B cell (primary cell): ENCODE results near the gene PRCC. TPM values are rescaled to one million over a fixed set of nuclear protein-coding genes. Genes with fewer than 3 reads are reported as not detected.
A peak's percentile ranks its signal among the peaks of the same experiment; 100 is the strongest.

Experiments used
- ATAC-seq: fragments of 200-7000 bp; cut with Tn5 transposase; one replicate; pipeline ENCODE4 v1.10.0; 2021; ENCODE audit warnings: low read depth, mild to moderate bottlenecking, moderate number of reproducible peaks, moderate library complexity
- CTCF ChIA-PET: fragments of 350-600 bp; sonication (Branson Sonifier 250); formaldehyde crosslinking; loops from one replicate; lab custom pipeline; 2021; ENCODE audit warnings: antibody characterized with exemption, inconsistent platforms; lab: Charles Lee
- POLR2A ChIA-PET: fragments of 350-600 bp; sonication (Branson Sonifier 250); formaldehyde crosslinking; loops from one replicate; lab custom pipeline; 2021; ENCODE audit warnings: antibody characterized with exemption; lab: Charles Lee
- DNase-seq: peaks from one replicate; pipeline ENCODE4 v3.0.0; 2013
- H2AFZ ChIP-seq: 2 replicates; pipeline ENCODE4 v1.6.1; 2012; ENCODE audit warnings: mild to moderate bottlenecking, low read depth, low read length; ENCODE audit not compliant: insufficient read depth, poor library complexity, severe bottlenecking
- H3K27ac ChIP-seq, 2 donors: 1 replicate in 1 of 2; 2 replicates in 1 of 2; pipeline ENCODE4 v1.5.1; 2012 to 2013; ENCODE audit warnings: low read length in 2 of 2, mild to moderate bottlenecking in 2 of 2, moderate library complexity in 1 of 2
- H3K27me3 ChIP-seq, 4 experiments: fragments of 200-600 bp in 1 of 4; sonication (generic) in 1 of 4; replicated peaks in 1 of 4; 1 replicate in 2 of 4; 2 replicates in 2 of 4; pipeline versions ENCODE4 v1.6.1 to v1.7.0; 2013 to 2016; ENCODE audit warnings: low read length in 3 of 4, mild to moderate bottlenecking in 2 of 4, mixed read lengths in 1 of 4, moderate library complexity in 1 of 4; ENCODE audit not compliant: insufficient read depth in 4 of 4, control insufficient read depth in 3 of 4; ENCODE audit errors: control extremely low read depth in 1 of 4
- H3K36me3 ChIP-seq, 2 experiments: replicated peaks in 1 of 2; 1 replicate in 1 of 2; 2 replicates in 1 of 2; pipeline versions ENCODE4 v1.6.1 to v1.7.1; 2013; ENCODE audit warnings: low read length in 1 of 2; ENCODE audit not compliant: insufficient read depth in 2 of 2, control insufficient read depth in 1 of 2; ENCODE audit errors: control extremely low read depth in 1 of 2, extremely low read depth in 1 of 2
- H3K4me1 ChIP-seq, 2 donors: fragments of 200-600 bp in 1 of 2; sonication (generic) in 1 of 2; 1 replicate in 1 of 2; 2 replicates in 1 of 2; pipeline versions ENCODE4 v1.5.1 to v1.6.1; 2013 to 2017; ENCODE audit warnings: low read length in 2 of 2; ENCODE audit not compliant: control insufficient read depth in 2 of 2, insufficient read depth in 2 of 2
- H3K4me2 ChIP-seq: replicated peaks from 2 replicates; pipeline ENCODE3; 2012; ENCODE audit warnings: mild to moderate bottlenecking, low read depth, low read length; ENCODE audit not compliant: poor library complexity, severe bottlenecking
- H3K4me3 ChIP-seq, 5 experiments: fragments of 200-600 bp in 1 of 5; sonication (generic) in 1 of 5; 1 replicate in 3 of 5; 2 replicates in 2 of 5; pipeline versions ENCODE4 v1.5.1 to v1.7.0; 2011 to 2016; ENCODE audit warnings: low read length in 4 of 5, mild to moderate bottlenecking in 4 of 5, low read depth in 2 of 5, control low read depth in 1 of 5, moderate library complexity in 1 of 5; ENCODE audit not compliant: insufficient read depth in 1 of 5; ENCODE audit errors: control extremely low read depth in 1 of 5, extremely low read depth in 1 of 5
- H3K79me2 ChIP-seq: fragments of 200-600 bp; sonication (generic); one replicate; pipeline ENCODE4 v1.6.0; 2016; ENCODE audit warnings: low read length; ENCODE audit not compliant: control insufficient read depth, insufficient read depth
- H3K9ac ChIP-seq: fragments of 200-600 bp; sonication (generic); 2 replicates; pipeline ENCODE4 v1.6.1; 2017; ENCODE audit warnings: mild to moderate bottlenecking, low read length, moderate library complexity
- H3K9me3 ChIP-seq, 3 donors: one replicate each; pipeline versions ENCODE4 v1.6.1 to v1.7.1; 2013; ENCODE audit warnings: low read length in 2 of 3; ENCODE audit not compliant: control insufficient read depth in 2 of 3, insufficient read depth in 1 of 3; ENCODE audit errors: control extremely low read depth in 1 of 3
- H4K20me1 ChIP-seq: 2 replicates; pipeline ENCODE4 v1.6.0; 2012; ENCODE audit warnings: mild to moderate bottlenecking, low read length; ENCODE audit not compliant: insufficient read depth, control insufficient read depth, poor library complexity, severe bottlenecking
- H3K27ac Mint-ChIP-seq: one replicate; pipeline ENCODE4 v1.8.0; 2021; ENCODE audit warnings: mixed read lengths
- H3K27me3 Mint-ChIP-seq: one replicate; pipeline ENCODE4 v1.8.0; 2021; ENCODE audit warnings: mixed read lengths
- H3K4me1 Mint-ChIP-seq: one replicate; pipeline ENCODE4 v1.8.0; 2021; ENCODE audit warnings: mixed read lengths
- H3K4me3 Mint-ChIP-seq: one replicate; pipeline ENCODE4 v1.8.0; 2021; ENCODE audit warnings: mixed read lengths
- H3K9me3 Mint-ChIP-seq: one replicate; pipeline ENCODE4 v1.8.0; 2022; ENCODE audit warnings: mixed read lengths; ENCODE audit not compliant: insufficient read depth
- CTCF ChIP-seq: fragments of 200-600 bp; IDR thresholded peaks from one replicate; pipeline ENCODE4 v1.8.0; 2022; ENCODE audit warnings: antibody characterized with exemption, mild to moderate bottlenecking
- EZH2 ChIP-seq: IDR thresholded peaks from 2 replicates; pipeline ENCODE4 v1.6.1; 2012; ENCODE audit warnings: borderline replicate concordance, low read depth, mild to moderate bottlenecking, moderate library complexity, low read length; ENCODE audit not compliant: insufficient read depth, poor library complexity, severe bottlenecking
- WGBS: methylation state at CpG from one replicate; pipeline ENCODE4 v1.1.5; 2013; ENCODE audit warnings: missing lambda C conversion rate; ENCODE audit not compliant: insufficient coverage; 5-methylcytosine and 5-hydroxymethylcytosine counted together
- intact Hi-C: fragments of 100-400 bp; cut with micrococcal nuclease; formaldehyde crosslinking; loops from one replicate; pipeline ENCODE4 v1.10.0; 2022
- polyA plus RNA-seq: library from polyadenylated mRNA; depleted of rRNA; stranded (reverse); fragments of >200 nt; gene quantifications from 2 replicates; pipeline ENCODE4 v1.2.3, GENCODE V29; 2012
- total RNA-seq, 2 donors: library from RNA; stranded (reverse); fragments of 120-200 nt in 1 of 2; gene quantifications; 1 replicate in 1 of 2; 2 replicates in 1 of 2; pipeline versions ENCODE4 v1.2.3 to v1.2.4, GENCODE V29; 2013 to 2022

PRCC gene
- total and polyA plus RNA-seq, 2 donors (not counting 1 experiment from before 2014, with no cell fraction given): 55.7 to 83.4 TPM

GRCh38 chr1:156765666-156766065, 1.7 kb upstream of the PRCC start:
- DNase-seq (no peak), ATAC-seq (no peak)
- Histone ChIP-seq H3K4me2 (no peak overlapping the region), H3K4me1 (peaks cover 21 to 24% of the 10 kb centered on the region in 2 donors), H3K9ac (no peak overlapping the region), H3K9me3 (no peaks in the 10 kb centered on the region), H3K79me2 (peaks cover 33% of the 10 kb centered on the region), H3K4me3 (no peak overlapping the region), H3K27me3 (no peaks in the 10 kb centered on the region), H2AFZ (peak overlapping the region; percentile 82), H3K27ac (no peak overlapping the region), H3K36me3 (peaks cover 0 to 7% of the 10 kb centered on the region in 2 experiments), H4K20me1 (no peaks in the 10 kb centered on the region)
- intact Hi-C loops: loop anchor here (5.0 kb wide), 1 partner anchor 78 kb away; no protein-coding TSS in a partner anchor
- CTCF ChIA-PET: interaction anchor here (2.1 to 9.0 kb wide), 3 partner anchors 14 to 38 kb away, joined by 15 to 87 read pairs (median 18); partner anchors contain the start of genes HDGF, ISG20L2, METTL25B and MRPL24
- Mint-ChIP-seq H3K27me3 (no peaks in the 10 kb centered on the region), H3K9me3 (no peaks in the 10 kb centered on the region), H3K4me3 (no peak overlapping the region), H3K4me1 (peaks cover 19% of the 10 kb centered on the region), H3K27ac (no peak overlapping the region)
- POLR2A ChIA-PET: interaction anchor here (0.6 to 3.1 kb wide), 3 partner anchors 8 to 25 kb away, joined by 5 to 43 read pairs (median 24); partner anchors contain the start of genes HDGF and MRPL24
- WGBS: 93% methylated on average over 2 of the region's 5 CpGs
- TF ChIP-seq EZH2: no peak
- no peak for TF ChIP-seq CTCF
